A673 (cell line): ENCODE data around the gene BBS9. TPM values are rescaled to one million over a fixed set of nuclear protein-coding genes. Genes with fewer than 3 reads are reported as not detected.

ENCODE experiments used
- BruUV-seq: library from RNA; stranded (reverse); fragments of 400-500 nt; replicated peaks from 2 replicates; lab custom pipeline; 2021; lab: Mats Ljungman, UMichigan
- CTCF ChIA-PET: fragments of 300-600 bp; sonication (Branson Sonifier 250); formaldehyde crosslinking; loops from one replicate; lab custom pipeline; 2022; ENCODE audit warnings: antibody characterized with exemption; lab: Charles Lee
- POLR2A ChIA-PET: fragments of 300-600 bp; sonication (Branson Sonifier 250); formaldehyde crosslinking; loops from one replicate; lab custom pipeline; 2022; ENCODE audit warnings: antibody characterized with exemption; ENCODE audit not compliant: low non-redundant PET; lab: Charles Lee
- DNase-seq: peaks from one replicate; pipeline ENCODE4 v3.0.0-alpha.2; 2015; ENCODE audit warnings: low spot score
- H3K27ac ChIP-seq: fragments of 200-600 bp; sonication (generic); 2 replicates; pipeline ENCODE4 v1.5.1; 2016; ENCODE audit warnings: mixed run types, low read depth, mild to moderate bottlenecking, mixed read lengths, antibody characterized with exemption, low read length; ENCODE audit not compliant: poor library complexity, severe bottlenecking
- H3K27me3 ChIP-seq: fragments of 200-600 bp; sonication (generic); replicated peaks from 2 replicates; pipeline ENCODE4 v1.6.1; 2017; ENCODE audit warnings: mixed run types, low read depth, mild to moderate bottlenecking, mixed read lengths, antibody characterized with exemption, low read length; ENCODE audit not compliant: insufficient read depth, poor library complexity
- H3K36me3 ChIP-seq: fragments of 200-600 bp; sonication (generic); 2 replicates; pipeline ENCODE4 v1.6.1; 2016; ENCODE audit warnings: mixed run types, mild to moderate bottlenecking, mixed read lengths, antibody characterized with exemption, low read length; ENCODE audit not compliant: insufficient read depth, poor library complexity, severe bottlenecking
- H3K4me1 ChIP-seq: fragments of 200-600 bp; sonication (generic); 2 replicates; pipeline ENCODE4 v1.6.1; 2017; ENCODE audit warnings: mixed run types, mild to moderate bottlenecking, mixed read lengths, antibody characterized with exemption, low read length; ENCODE audit not compliant: insufficient read depth, poor library complexity, severe bottlenecking
- H3K4me3 ChIP-seq: fragments of 200-600 bp; sonication (generic); 2 replicates; pipeline ENCODE4 v1.5.1; 2016; ENCODE audit warnings: low read depth, mixed run types, mild to moderate bottlenecking, mixed read lengths, low read length; ENCODE audit not compliant: poor library complexity, severe bottlenecking
- H3K9me3 ChIP-seq: fragments of 200-600 bp; sonication (generic); 2 replicates; pipeline ENCODE4 v1.6.1; 2016; ENCODE audit warnings: mixed run types, low read depth, mild to moderate bottlenecking, mixed read lengths, antibody characterized with exemption, low read length; ENCODE audit not compliant: poor library complexity, severe bottlenecking
- CTCF ChIP-seq: fragments of 300-800, 200-600 bp; sonication (generic); conservative IDR thresholded peaks from 2 replicates; pipeline ENCODE4 v1.5.1; 2017; ENCODE audit warnings: low read depth, mild to moderate bottlenecking, antibody characterized with exemption, low read length, moderate library complexity, mixed read lengths
- EZH2 ChIP-seq: fragments of 200-600 bp; sonication (generic); IDR thresholded peaks from 2 replicates; pipeline ENCODE4 v1.6.1; 2017; ENCODE audit warnings: borderline replicate concordance, low read depth, mild to moderate bottlenecking, mixed read lengths, antibody characterized with exemption, low read length; ENCODE audit not compliant: poor library complexity, severe bottlenecking
- intact Hi-C: fragments of 100-400 bp; cut with micrococcal nuclease; formaldehyde crosslinking; loops from one replicate; pipeline ENCODE4 v1.10.0; 2022; ENCODE audit not compliant: unreplicated experiment
- total RNA-seq: library from RNA; stranded (reverse); gene quantifications from 2 replicates; pipeline ENCODE4 v1.2.3, GENCODE V29; 2021

The BBS9 gene
- total RNA-seq, 1 experiment from 2014 or later: 9.4 TPM

- intact Hi-C loops: no loop called here
- Histone ChIP-seq H3K36me3 (peaks cover 73% of the 10 kb centered on the region), H3K27me3 (no peaks in the 10 kb centered on the region), H3K9me3 (no peaks in the 10 kb centered on the region), H3K4me1 (no peaks in the 10 kb centered on the region), H3K27ac (no peak overlapping the region), H3K4me3 (no peak overlapping the region)
- POLR2A ChIA-PET: no interaction called here
- TF ChIP-seq EZH2 (no peak), CTCF (no peak)
- CTCF ChIA-PET: interaction anchor here (0.6 to 1.1 kb wide), 2 partner anchors 9 to 10 kb away, joined by 3 to 5 read pairs; partner anchors contain the start of gene RP9
- no TSS peak for BruUV-seq
- no peak for DNase-seq
Measured at GRCh38 chr7:33099154-33099940, 30.0 kb upstream of the BBS9 start.

- no peak overlapping the region for H3K4me3 ChIP-seq
- peaks cover 65% of the 10 kb centered on the region for H3K36me3 ChIP-seq
- no peaks in the 10 kb centered on the region for H3K27me3 ChIP-seq
- no peak overlapping the region for H3K27ac ChIP-seq
- ChIA-PET POLR2A (no interaction called here), CTCF (no interaction called here)
- no peak for DNase-seq
- BruUV-seq: no TSS peak
- intact Hi-C loops: no loop called here
- H3K9me3 ChIP-seq: no peaks in the 10 kb centered on the region
- H3K4me1 ChIP-seq: no peaks in the 10 kb centered on the region
- TF ChIP-seq CTCF (no peak), EZH2 (no peak)
Measured at GRCh38 chr7:33100770-33101169, 28.6 kb upstream of the BBS9 start.

GRCh38 chr7:33101906-33102305 lies 27.5 kb upstream of the BBS9 start:
- peaks cover 53% of the 10 kb centered on the region for H3K36me3 ChIP-seq
- H3K9me3 ChIP-seq: no peaks in the 10 kb centered on the region
- BruUV-seq: no TSS peak
- intact Hi-C loops: no loop called here
- no peaks in the 10 kb centered on the region for H3K27me3 ChIP-seq
- H3K4me1 ChIP-seq: no peaks in the 10 kb centered on the region
- H3K4me3 ChIP-seq: no peak overlapping the region
- TF ChIP-seq EZH2: no peak
- no peak for TF ChIP-seq CTCF
- ChIA-PET CTCF (no interaction called here), POLR2A (no interaction called here)
- H3K27ac ChIP-seq: no peak overlapping the region
- DNase-seq: no peak
